ENCODE results near the gene JAM2. TPM values are rescaled to one million over a fixed set of nuclear protein-coding genes. Genes with fewer than 3 reads are reported as not detected.

JAM2 gene
- total RNA-seq, 2 experiments from 2014 or later: 1.5 TPM

GRCh38 chr21:25717491-25718147 is 78.6 kb downstream of the JAM2 start:
- no peaks in the 10 kb centered on the region for H3K9me3 Mint-ChIP-seq
- CTCF ChIA-PET: interaction anchor here (0.8 to 4.7 kb wide), 3 partner anchors 9 to 109 kb away, joined by 3 to 20 read pairs (median 3); no protein-coding TSS in a partner anchor
- H3K4me3 Mint-ChIP-seq: no peak overlapping the region
- no peak for TF ChIP-seq CTCF (IDR thresholded peaks at IDR 0.05)
- peaks cover 12% of the 10 kb centered on the region for H3K36me3 Mint-ChIP-seq (ENCODE audit: low read depth)
- ATAC-seq (no peak), DNase-seq (no peak)
- no peaks in the 10 kb centered on the region for H3K27me3 Mint-ChIP-seq
- H3K27ac Mint-ChIP-seq: no peak overlapping the region
- POLR2A ChIA-PET: no interaction called here
- intact Hi-C loops (cut with micrococcal nuclease): no loop called here
- no peaks in the 10 kb centered on the region for H3K4me1 Mint-ChIP-seq (ENCODE audit: low read depth)

GRCh38 chr21:25721987-25722386 is 82.9 kb downstream of the JAM2 start:
- H3K27me3 Mint-ChIP-seq: no peaks in the 10 kb centered on the region
- H3K4me3 Mint-ChIP-seq: no peak overlapping the region
- ATAC-seq (no peak), DNase-seq (no peak)
- no peaks in the 10 kb centered on the region for H3K4me1 Mint-ChIP-seq (ENCODE audit: low read depth)
- CTCF ChIA-PET: no interaction called here
- H3K27ac Mint-ChIP-seq: no peak overlapping the region
- TF ChIP-seq CTCF (IDR thresholded peaks at IDR 0.05): no peak
- POLR2A ChIA-PET: interaction anchor here (1.0 kb wide), 1 partner anchor 114 kb away, joined by 3 read pairs; no protein-coding TSS in a partner anchor
- no peaks in the 10 kb centered on the region for H3K9me3 Mint-ChIP-seq
- peaks cover 33% of the 10 kb centered on the region for H3K36me3 Mint-ChIP-seq (ENCODE audit: low read depth)
- intact Hi-C loops (cut with micrococcal nuclease): no loop called here

GRCh38 chr21:25722631-25723030 is 83.6 kb downstream of the JAM2 start:
- no peak for TF ChIP-seq CTCF (IDR thresholded peaks at IDR 0.05)
- ChIA-PET POLR2A (no interaction called here), CTCF (interaction anchor here (2.7 kb wide), 1 partner anchor 114 kb away, joined by 15 read pairs; no protein-coding TSS in a partner anchor)
- Mint-ChIP-seq H3K27me3 (no peaks in the 10 kb centered on the region), H3K36me3 (ENCODE audit: low read depth) (peaks cover 36% of the 10 kb centered on the region), H3K4me1 (ENCODE audit: low read depth) (no peaks in the 10 kb centered on the region), H3K9me3 (no peaks in the 10 kb centered on the region), H3K27ac (no peak overlapping the region), H3K4me3 (no peak overlapping the region)
- DNase-seq: no peak
- ATAC-seq: no peak
- intact Hi-C loops (cut with micrococcal nuclease): no loop called here

GRCh38 chr21:25732091-25732760 is 93.2 kb downstream of the JAM2 start:
- Mint-ChIP-seq H3K27me3 (no peaks in the 10 kb centered on the region), H3K36me3 (ENCODE audit: low read depth) (peaks cover 45% of the 10 kb centered on the region), H3K4me1 (ENCODE audit: low read depth) (peaks cover 40% of the 10 kb centered on the region), H3K9me3 (no peaks in the 10 kb centered on the region), H3K27ac (no peak overlapping the region), H3K4me3 (no peak overlapping the region)
- ChIA-PET POLR2A (no interaction called here), CTCF (interaction anchor here (2.5 kb wide), 1 partner anchor 124 kb away, joined by 11 read pairs; the partner anchor contains the start of gene MRPL39)
- no peak for TF ChIP-seq CTCF (IDR thresholded peaks at IDR 0.05)
- DNase-seq: no peak
- intact Hi-C loops (cut with micrococcal nuclease): no loop called here
- no peak for ATAC-seq

Data from activated CD8-positive, alpha-beta T cell treated with anti-CD3 and anti-CD28 coated beads for 36 hours (primary cell).